GM19372 (cell line): ENCODE results near the gene ING4.
A peak's percentile ranks its signal among the peaks of the same experiment; 100 is the strongest.

Experiments used
- ATAC-seq: cut with Tn5 transposase; IDR thresholded peaks from one replicate; pipeline ENCODE4 v1.9.1; 2021; ENCODE audit warnings: mild to moderate bottlenecking, low read depth, moderate library complexity; ENCODE audit not compliant: unreplicated experiment

ING4 gene

DNA sequence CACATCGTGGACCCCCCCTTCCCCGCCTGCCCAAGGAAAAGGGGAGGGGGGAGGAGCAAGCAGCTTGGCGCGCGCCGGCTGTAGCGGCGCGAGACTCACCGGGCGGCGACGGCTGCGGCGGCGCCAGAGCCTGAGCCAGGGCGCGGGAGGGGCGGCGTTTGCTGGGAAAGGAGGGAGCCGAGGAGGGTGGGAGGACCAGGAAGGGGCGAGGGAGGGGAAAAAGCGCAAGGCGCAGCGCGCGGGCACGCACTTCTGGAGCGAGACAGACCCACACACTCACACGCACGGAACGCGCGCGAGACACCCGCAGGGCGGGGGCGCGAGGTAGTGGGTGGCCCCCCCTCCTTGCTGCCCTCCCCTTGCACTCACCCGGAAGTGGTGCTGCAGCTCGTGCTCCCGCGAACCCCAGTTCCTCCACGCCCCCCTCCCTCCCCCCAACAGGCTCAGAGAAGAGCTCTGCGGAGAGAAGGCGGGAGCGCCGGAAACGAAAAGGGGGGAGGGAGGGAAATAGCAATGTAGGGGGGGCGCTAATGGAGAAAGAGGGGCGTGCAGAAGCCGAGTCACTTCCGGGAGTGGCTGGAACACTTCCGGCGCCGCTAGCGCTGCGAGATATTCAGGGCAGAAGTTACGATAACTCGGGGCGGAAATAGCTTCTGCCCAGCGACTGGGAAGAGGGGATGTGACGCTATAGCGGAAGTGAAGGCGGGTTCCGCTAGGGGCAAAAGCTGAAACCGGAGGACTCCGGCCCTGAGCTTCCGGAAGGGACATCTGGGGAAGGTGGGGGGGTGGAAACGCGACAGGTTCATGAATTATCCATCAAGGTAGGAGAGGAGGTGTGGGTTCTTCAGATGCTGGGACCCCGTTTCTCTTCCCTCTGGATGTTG lies 26.3 kb upstream of the ING4 start, which contains the start of gene ZNF384:
Gene ZNF384 (minus strand): TSS at position 377 of the 884 bp plus-strand sequence. CDS start 9,855 bp downstream, outside the sequence.
- peak; percentile 84 for ATAC-seq

GRCh38 chr12:6688543-6688998 lies 25.7 kb upstream of the ING4 start:
- no peak for ATAC-seq

GRCh38 chr12:6685814-6686213 lies 22.9 kb upstream of the ING4 start:
- ATAC-seq = no peak

GRCh38 chr12:6684609-6685008 lies 21.7 kb upstream of the ING4 start:
- no peak for ATAC-seq

DNA sequence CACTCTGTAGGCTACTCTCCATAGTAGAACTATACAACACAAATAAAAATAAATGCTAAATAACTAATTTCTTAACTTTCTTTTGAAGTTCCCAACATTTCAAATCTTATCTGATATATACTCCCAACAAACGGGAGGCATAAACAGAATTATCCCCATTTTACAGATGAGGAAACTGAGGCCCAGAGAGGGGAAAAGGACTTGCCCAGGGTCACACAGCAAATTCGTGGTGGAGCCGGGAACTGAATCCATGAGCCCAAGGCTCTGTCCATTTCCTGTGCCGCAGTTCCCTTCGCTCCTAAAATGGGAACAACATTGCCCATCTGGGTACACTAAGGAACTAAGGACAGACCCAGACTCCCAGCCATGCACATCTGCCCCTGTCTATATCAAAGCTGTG lies 14.0 kb upstream of the ING4 start:
- no peak for ATAC-seq

DNA sequence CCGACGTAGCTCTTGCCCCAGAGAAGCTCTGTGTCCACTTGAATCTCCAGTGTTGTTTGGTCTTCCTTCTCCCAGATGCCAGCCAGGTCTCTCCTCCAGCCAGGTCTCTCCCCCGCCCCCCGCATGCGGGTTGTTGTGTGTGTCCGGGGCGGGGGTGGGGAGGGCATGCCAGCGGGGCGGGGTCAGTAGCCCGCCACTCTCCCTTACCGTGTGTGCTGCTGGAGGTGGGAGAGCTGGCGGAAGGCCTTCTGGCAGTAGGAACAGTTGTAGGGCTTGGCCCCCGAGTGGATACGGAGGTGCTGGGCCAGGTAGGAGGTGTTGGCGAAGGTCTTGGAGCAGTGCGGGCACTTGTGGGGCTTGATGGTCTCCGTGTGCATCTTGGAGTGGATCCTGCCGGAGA lies 9.2 kb upstream of the ING4 start:
- no peak for ATAC-seq

- no peak for ATAC-seq
Measured at GRCh38 chr12:6667559-6668210, 4.8 kb upstream of the ING4 start.

DNA sequence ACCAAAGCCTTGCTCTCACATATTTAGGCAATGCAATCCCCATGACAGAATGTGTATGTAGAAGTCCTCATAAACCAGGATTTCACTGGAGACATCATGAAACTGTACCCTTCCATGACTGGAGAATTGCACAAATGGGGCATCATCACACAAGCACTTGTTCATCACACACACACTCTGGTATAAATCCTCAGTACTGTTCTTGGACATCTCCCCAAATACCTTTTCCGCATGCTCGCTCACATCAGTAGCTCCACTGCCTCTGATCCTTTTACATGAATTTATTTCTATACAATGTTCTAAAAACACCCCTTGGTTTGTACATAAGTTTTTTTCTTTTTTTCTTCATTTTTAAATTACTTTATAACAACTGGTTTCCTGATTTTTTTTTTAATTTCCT lies 3.3 kb upstream of the ING4 start:
- no peak for ATAC-seq

GRCh38 chr12:6664902-6665301 lies 2.0 kb upstream of the ING4 start:
- ATAC-seq = no peak

DNA sequence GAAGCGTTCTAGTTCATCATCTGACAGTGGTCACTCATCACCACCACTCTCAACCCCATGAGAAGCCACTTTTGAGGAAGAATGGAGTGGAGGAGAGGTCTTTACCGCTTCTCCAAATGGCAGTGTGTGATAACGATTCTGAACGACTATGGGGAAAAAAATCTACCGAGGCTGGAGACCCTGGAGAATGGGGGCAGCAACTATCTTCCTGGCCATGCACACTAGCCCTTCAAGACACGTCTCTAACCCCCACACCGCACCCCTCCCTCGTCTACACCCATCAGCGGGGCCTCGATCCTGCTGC lies 365 bp downstream of the ING4 start:
- peak; percentile 7 for ATAC-seq

DNA sequence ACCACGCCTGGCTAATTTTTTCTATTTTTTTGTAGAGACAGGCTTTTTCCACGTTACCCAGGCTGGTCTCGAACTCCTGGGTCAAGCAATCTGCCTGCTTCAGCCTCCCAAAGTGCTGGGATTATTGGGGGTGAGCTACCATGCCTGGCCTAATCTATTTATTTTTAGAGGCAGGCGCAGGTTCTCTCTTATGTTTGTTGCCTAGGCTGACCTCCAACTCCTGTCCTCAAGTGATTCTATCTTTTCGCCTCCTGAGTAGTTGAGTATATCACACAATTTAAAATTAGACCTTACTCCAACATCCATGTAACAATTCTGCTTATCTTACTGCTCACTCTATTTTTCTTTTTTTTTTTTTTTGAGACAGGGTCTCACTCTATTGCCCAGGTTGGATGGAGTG lies 8.9 kb downstream of the ING4 start:
- no peak for ATAC-seq

DNA sequence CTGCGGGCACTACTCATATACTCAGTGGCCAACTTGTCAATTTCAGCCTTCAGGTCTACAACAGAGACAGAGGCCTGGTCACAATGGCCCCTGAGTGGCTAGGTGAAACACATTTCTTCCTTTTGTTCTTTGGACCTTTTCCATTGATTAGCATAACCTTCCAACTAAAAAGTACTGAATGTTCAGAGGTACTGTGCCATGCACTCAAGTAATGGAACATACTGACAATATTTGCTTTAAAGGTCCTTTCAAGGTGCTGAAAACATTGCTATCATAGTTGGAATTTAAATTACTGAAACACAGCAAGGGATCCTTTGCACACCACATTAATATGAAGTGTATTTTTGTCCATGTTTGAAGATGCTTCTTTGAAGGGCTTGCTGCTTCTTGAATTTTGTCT lies 9.6 kb downstream of the ING4 start:
- ATAC-seq = no peak

GRCh38 chr12:6652391-6652790 lies 10.5 kb downstream of the ING4 start:
- no peak for ATAC-seq

- no peak for ATAC-seq
Measured at GRCh38 chr12:6650832-6651231, 12.1 kb downstream of the ING4 start.

- no peak for ATAC-seq
Measured at GRCh38 chr12:6647083-6647604, 15.8 kb downstream of the ING4 start, which contains the start of gene ACRBP. TSS of gene ACRBP (minus strand) at chr12:6647432. CDS start at chr12:6647366, 66 bp downstream.

GRCh38 chr12:6646276-6647082 lies 16.4 kb downstream of the ING4 start:
- ATAC-seq = no peak

GRCh38 chr12:6644903-6645302 lies 18.0 kb downstream of the ING4 start:
- no peak for ATAC-seq

GRCh38 chr12:6644257-6644596 lies 18.7 kb downstream of the ING4 start:
- ATAC-seq = no peak

GRCh38 chr12:6643569-6644256 lies 19.2 kb downstream of the ING4 start:
- no peak for ATAC-seq

- ATAC-seq = no peak
Measured at GRCh38 chr12:6641131-6641530, 21.8 kb downstream of the ING4 start.
